ENCODE data around the gene DEPDC5.

GRCh38 chr22:31726692-31727091, 27.1 kb upstream of the DEPDC5 start:
- TF ChIP-seq GATAD2B (conservative IDR thresholded peaks at IDR 0.05; ENCODE audit: low read depth) = no peak
- no peak for TF ChIP-seq RFX5 (IDR thresholded peaks at IDR 0.05; ENCODE audit: low read depth, low read length)
- no peak for TF ChIP-seq NRF1 (conservative IDR thresholded peaks at IDR 0.05; ENCODE audit: low read depth, low read length)
- no peak for TF ChIP-seq EGR1 (IDR thresholded peaks at IDR 0.05; ENCODE audit: borderline replicate concordance in 1 of 2, low read depth in 2 of 2, low read length in 2 of 2)
- no peak for TF ChIP-seq EZH2 (IDR thresholded peaks at IDR 0.05; ENCODE audit: borderline replicate concordance, control insufficient read depth, low read depth, low read length)
- TF ChIP-seq REST (IDR thresholded peaks at IDR 0.05; ENCODE audit: low read depth, low read length) = no peak
- no peak for TF ChIP-seq CTCF (IDR thresholded peaks at IDR 0.05 in 2 of 3, conservative IDR thresholded peaks at IDR 0.05 in 1 of 3; ENCODE audit: control insufficient read depth in 2 of 3, extremely low read depth in 1 of 3, insufficient read depth in 1 of 3, low read depth in 3 of 3, low read length in 3 of 3)
- no peak for TF ChIP-seq CBX3 (IDR thresholded peaks at IDR 0.05; ENCODE audit: borderline replicate concordance, low read depth)
- no peak for TF ChIP-seq MTA2 (IDR thresholded peaks at IDR 0.05; ENCODE audit: low read depth)
- TF ChIP-seq FOXK2 (IDR thresholded peaks at IDR 0.05) = no peak
- TF ChIP-seq CHD2 (IDR thresholded peaks at IDR 0.05; ENCODE audit: borderline replicate concordance, low read depth, low read length) = no peak
- TF ChIP-seq TARDBP (IDR thresholded peaks at IDR 0.05; ENCODE audit: borderline replicate concordance) = no peak
